IPS-NIHi7 (cell line): ENCODE results near the gene CDH8.
"Not testable (repeated sequence)": the region's sequence is repeated elsewhere in the genome, so short reads cannot be mapped to it uniquely, and the experiment has no call there.

Source experiments
- DNase-seq: peaks from one replicate; pipeline ENCODE4 v3.0.0; 2012; ENCODE audit warnings: mixed read lengths; ENCODE audit errors: extremely low spot score

CDH8 gene

DNA sequence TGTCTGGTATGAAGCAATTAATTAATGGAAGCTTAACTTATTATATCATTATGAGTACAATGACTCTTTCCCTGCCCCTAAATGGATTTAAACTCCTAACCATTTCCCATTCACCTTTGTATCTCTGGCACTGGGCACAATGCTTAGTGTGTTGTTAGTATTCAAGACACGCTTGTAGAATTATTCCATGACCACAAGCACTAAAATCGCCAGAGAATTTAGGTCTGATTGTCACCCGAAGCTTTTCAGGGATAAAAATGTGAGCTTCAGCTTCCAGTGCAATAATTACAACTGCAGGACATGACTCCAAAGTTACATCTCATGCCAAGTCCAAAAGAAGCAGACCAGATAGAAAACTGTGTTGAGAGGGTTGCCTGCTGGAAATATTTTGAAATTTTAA is 101.6 kb downstream of the CDH8 start:
- DNase-seq = no peak

DNA sequence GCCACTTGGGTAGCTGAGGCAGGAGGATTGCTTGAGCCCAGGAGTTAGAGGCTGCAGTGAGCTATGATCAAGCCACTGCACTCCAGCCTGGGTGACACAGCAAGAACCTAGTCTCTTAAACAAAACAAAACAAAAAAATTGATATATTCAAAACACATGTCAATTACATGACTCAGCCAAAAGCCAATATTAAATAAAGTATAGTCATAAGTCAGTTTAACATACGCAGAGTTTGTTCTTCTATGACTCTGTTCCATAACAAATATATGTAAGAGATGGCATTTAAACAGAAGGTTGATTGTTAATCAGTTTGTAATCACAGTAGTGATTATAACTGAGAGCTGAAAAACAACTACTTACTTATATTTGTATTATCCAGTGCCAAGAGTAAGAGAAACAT is 106.5 kb downstream of the CDH8 start:
- no peak for DNase-seq

DNA sequence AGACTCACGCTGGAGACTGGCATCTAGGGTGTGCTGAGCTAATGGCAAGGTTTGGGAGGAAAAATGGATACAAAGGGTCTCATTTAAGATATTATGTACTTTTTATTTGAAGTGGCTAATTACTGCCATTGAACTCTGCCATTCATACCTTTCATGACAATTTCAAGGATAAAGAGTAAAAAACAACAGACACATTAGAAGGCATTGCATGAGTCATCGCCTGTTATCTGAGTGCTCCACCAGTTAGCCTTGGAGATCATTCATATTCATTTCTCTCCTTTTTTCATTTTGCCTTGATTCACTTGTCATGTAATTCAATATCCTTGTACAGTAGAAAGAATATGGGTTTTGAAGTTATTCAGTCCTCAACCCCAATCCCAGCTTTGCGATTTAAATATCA is 109.5 kb downstream of the CDH8 start:
- DNase-seq = no peak

DNA sequence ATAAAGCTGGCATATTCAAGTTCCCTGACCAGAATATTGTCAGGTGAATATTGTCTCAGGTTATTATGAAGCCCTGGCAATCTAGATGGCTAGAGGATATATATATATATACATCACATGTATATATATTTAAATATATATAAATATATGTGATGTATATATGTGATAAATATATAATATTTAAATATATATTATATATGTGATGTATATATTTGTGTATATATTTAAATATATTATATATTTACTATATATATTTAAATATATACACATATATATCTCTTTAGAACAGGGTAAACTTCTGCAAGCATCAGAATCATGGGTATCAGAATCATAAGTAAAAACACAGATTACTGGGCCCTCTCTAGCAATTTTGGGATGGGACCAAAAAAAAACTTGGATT is 112.6 kb downstream of the CDH8 start:
- no peak for DNase-seq

DNA sequence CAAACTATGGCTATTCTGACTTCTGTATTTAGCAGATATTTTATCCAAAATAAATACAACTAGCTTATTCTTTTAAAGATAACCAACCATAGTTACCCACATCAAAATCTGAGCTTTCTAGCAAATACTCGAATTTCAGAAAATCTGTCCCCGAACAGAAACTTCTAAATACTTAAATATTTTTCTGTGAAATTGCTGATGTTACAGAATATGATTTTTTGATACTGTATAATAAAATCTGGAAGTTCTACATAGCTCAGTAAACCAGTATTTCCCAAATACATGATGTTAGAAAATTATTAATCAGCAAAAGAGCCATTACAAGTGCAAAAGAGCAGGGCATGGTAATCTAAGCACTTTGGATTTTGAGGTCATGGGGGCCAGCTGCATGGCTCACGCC is 114.9 kb downstream of the CDH8 start:
- DNase-seq = no peak

DNA sequence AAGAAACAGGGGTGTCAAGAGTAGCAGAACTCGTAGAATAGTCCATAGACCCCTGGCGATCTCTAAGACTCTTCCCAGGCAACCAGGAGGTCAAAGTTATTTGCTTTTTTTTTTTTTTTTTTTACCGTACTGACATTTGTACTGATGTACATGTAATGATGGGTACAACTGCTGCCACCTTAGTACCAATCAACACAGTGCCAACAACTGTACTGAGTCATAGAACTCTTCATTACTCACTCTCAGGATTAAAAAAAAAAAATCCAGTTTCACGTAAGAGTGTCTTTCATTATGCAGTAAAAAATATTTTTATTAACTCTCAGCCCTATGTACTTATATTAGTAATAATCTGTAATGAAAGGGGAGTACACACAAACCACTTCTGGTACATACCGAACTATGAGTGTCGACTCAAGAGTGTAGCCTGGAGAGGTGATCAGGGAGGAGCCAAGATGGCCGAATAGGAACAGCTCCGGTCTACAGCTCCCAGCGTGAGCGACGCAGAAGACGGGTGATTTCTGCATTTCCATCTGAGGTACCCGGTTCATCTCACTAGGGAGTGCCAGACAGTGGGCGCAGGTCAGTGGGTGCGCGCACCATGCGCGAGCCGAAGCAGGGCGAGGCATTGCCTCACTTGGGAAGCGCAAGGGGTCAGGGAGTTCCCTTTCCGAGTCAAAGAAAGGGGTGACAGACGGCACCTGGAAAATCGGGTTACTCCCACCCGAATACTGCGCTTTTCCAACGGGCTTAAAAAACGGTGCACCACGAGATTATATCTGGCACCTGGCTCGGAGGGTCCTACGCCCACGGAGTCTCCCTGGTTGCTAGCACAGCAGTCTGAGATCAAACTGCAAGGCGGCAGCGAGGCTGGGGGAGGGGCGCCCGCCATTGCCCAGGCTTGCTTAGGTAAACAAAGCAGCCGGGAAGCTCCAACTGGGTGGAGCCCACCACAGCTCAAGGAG is 118.1 kb downstream of the CDH8 start:
- DNase-seq = not testable (repeated sequence)

DNA sequence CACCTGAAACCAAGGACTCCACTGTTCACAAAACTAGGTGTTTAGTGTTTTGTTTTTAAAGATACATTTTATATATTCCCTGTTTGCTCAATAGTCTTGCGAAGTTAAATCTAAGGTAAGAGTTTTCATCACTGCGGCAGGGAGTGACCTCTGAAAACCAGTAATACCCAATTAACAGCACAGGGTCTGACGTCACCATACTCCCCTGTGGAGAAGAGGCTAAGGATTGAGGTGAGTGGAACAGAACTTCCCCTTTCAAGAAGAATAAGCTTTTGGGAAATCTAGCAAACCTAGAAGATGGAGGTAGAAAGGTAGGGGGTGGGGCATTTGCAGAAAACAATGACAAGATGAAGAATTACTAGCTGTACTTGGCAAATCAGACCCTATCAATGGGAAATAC is 120.7 kb downstream of the CDH8 start:
- no peak for DNase-seq

DNA sequence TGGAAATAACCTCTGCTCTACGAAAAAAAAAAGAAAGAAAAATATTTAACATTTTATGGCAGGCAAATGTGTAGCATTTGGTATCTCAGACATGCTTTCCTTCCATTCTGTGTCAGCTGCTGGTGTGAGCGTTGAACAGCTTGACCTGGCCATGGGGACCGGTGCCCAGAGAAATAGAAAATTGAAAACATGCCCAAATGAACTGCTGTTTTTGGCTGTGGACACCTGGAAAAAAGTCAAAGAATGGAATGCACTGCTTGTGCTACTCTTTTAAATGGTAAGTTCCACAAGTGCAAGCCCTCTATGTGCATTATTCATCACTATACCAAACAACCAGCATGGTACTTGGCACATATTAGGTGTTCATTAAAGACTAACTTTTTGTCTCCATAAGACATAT is 127.2 kb downstream of the CDH8 start:
- no peak for DNase-seq

DNA sequence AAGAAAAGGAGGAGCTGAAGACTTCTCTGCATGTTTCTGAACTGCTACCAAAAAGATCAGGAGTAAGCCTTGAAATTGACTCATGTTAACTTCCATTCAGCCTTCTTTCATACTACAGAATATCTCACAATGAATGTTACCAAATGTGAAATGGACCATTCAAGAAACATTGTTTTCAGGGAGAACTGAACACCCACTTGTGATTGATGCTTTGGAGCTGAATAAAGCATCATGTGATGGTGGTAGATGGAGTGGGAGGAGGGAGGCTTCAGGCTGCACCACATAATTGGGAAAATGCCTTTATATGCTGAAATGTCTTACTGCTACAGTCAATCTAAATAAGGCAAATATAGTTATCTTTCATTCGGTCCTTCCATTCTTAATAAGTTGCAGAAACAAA is 127.8 kb downstream of the CDH8 start:
- no peak for DNase-seq

DNA sequence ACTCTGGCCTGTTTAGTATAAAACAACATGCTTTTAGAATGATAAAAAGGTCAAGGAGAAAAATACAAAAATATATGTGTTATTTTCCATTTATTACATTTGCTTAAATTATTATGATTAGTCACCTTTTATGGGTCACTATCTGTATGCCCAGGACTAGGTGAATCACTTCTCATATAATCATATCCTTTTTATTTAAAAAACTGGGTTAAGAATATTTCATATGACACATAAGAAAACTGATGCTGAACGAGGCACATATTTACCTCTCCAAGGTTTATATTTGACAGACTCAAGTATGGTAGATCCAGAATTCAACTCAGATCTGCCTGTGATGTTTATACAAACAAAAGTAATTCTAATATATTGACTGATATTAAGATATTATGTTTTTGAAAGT is 134.5 kb downstream of the CDH8 start:
- DNase-seq = no peak

DNA sequence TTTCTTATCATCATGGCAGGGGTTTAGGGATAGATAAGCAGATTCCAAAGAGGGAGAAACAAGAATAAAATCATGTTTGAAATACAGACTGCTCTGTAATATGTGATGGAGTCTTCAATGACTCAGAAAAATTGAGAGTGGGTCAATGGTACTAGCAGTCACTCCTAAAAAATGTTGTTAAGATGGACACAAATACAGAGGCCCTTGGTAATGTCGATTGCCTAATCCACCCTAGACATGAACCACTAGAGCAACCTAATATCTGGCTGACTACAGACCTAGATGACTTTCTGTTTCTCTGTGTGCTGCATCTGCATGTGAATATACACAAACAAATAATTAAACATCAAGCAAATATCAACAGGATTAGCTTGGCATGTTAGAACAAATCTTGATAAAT is 135.8 kb downstream of the CDH8 start:
- DNase-seq = no peak

DNA sequence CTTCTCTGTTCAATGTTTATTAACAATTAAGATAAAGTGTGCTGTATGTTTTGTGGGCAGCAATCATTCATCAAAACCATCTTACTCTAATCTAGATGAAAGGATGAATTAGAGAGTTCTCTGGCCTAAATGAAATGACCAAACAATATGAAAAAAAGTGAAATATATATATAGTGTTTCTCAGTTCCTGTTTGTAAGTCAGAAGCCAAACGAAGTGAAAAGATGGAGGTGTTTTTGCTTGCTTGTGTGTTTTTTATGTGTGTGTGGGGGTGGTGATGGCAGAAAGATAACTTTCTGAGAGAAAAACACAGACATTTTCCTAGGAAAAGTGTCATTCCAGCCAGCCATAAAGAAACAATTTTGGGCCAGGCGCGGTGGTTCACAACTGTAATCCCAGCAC is 138.6 kb downstream of the CDH8 start:
- DNase-seq = no peak

DNA sequence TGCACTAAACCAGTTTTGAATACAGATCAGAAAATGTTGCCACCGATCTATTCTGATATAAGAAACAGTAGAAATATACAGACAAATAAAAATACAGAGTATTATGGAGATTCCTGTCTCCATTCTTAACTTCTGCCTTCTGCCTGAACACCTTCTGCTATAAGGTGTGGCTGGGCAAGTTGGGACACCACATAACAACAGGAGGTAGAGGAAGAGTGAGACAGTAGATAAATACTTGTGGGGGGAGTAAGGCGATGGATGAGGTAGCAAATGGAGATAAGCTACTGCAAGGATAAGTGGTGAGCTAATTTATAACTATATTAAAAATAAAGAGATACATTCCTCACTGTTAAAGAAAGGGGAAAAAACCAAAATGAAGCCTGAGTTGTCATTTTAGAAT is 143.7 kb downstream of the CDH8 start:
- DNase-seq = no peak

DNA sequence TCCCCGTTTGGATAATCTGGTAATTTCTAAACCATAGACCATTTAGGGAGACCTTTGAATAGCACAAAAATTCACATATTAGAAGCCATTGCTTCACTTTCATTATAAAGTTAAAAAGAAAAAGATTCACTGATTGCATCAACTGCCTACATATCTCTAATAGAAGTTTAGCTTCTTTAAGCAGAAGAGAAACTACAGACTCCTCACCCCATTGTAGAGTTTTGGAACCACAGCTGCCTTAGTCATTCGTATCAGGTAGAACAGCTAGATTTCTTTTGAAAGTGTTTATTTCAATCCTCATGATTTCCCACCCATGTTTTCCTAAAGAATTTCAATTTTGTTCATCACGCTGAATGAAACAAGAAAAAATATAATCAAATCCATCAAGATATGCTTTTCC is 144.8 kb downstream of the CDH8 start:
- no peak for DNase-seq

DNA sequence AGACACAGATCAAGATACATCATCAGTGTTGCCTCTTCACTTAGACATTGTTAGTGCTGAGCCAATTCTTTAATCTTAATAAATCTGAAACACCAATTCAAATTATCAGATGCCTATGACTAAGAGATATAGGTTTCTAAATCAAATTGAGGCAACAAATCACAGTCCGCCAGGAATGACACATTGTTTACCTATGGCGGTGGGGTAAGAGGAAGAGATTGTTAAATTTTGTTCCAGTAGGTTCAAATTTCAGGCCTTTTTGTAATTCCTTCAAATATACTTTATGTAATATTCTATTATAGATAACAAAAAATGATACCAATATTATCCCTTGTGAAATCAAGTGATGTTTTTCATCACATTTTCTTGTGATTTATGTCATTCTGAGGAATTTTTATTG is 145.9 kb downstream of the CDH8 start:
- no peak for DNase-seq

DNA sequence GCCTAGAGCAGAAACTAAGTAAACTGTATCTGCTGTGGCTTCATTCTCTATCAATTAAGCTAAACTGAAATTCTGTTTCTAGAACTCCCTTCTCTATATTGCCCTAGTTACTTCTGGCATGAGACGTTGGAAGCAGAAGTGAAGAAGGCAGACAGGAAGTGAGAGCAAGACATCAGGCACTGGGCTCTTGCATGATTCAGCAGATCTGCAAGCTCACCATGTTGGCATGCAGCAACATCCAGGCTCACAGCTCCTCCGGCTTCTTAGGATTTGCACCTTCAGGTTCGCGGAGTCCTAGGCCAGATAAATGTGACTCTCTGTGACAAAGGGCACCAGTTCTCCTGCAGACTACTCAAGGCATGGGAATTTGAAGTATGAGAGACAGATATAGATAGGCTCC is 148.3 kb downstream of the CDH8 start:
- DNase-seq = peak; percentile 22

DNA sequence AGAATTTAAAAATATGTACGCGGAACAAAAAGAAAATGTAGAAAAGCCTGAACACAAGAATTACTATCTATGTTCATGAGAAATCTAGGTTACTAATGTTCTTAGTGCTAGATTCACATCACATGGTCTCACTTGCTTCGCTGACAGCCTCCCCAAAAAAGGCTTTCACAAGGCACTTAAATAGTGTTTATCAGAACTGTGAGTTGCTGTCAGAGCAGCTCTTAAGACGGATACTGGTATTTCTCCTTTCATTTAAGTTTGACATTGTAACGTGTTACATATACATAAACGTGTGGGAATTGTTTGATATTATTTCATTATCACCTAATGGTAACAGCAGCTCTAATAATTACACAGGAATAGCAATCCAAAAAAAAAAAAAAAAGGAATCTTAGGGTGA is 150.9 kb downstream of the CDH8 start:
- no peak for DNase-seq

DNA sequence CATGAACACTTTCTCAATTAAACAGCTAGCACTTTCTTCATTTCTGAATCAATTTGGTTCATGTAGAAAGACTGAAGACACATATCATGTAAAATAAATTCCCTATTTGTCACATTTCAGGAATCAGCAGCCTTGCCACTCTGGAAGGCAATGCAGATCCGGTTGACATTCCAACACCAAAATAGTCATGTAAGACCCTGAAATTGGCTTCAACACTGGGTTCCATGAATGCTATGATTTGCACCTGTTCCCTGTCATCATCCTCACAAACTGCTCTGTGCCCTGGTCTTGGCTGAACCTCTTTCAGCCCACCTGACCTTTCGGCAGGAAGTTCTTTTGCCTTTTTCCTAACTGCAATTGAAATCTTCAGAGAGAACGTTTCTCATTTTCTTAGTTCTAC is 156.9 kb downstream of the CDH8 start:
- DNase-seq = no peak

DNA sequence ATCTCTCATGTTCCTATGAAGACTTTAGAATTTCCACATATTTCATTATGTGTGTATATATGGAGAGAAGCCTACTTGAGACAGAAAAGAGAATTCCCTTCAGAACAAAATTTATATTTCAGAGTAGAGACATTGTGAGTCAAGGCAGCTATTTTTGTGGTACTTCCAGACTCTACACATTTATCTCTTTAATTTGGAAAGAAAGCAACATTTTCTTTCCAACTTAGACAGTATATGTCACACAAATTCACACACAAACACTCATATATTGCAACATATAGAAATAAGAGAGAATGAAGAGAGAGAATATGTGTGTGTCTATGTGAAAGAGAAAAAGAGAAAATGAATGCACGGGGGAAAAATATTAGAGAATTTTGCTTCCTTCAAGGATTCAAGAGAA is 158.8 kb downstream of the CDH8 start:
- no peak for DNase-seq

DNA sequence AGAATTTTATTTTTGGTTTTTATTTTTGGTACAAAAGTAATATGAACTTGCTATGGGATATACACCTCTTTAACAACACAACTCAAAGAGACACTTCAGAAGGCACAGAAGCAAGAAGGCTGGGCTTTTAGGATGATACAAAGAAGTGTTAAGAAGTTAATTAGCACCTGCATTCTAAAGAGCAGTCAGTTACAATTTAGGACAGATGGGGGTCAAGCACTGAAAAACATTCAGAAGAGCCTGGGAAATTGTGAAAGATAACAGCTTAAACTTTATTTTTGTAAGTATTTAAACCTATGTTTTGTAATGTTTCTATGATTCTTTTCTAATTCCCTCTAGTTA is 163.5 kb downstream of the CDH8 start:
- DNase-seq = no peak

DNA sequence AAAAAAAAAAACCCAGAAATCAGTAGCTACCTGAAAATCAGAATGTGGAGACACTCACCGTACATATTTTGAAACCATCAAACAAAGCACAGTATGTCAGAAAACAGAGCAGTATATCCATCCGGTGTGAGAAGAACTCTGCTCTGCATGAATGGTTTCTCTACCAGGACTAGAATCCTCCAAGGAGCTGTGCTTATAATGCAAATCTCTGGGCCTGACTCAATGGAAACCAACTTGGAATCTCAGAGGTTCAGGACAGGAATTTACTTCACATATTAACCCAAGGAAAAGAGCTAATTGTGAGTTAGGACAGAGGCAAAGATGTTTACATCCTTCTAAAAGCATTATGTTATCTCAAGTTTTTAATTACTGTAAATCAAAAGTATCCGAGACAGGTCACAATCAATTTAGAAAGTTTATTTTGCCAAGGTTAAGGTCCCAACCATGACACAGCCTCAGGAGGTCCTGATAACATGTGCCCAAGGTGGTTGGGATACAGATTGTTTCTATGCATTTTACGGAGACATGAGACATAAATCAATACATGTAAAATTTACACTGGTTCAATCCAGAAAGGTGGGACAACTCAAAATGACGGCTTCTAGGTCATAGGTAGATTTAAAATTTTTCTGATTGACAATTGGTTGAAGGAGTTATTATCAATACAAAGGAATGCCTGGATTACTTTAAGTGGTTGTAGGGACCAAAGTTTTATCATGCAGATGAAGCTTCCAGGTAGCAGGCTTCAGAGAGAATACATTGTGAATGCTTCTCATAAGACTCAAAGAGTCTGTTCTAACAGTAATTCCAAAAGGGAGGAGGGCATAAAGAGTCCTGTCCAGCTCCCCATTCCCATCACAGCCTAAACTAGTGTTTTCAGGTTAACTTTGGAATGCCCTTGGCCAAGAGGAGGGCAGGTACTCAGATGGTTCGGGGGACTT is 164.1 kb downstream of the CDH8 start:
- DNase-seq = peak; percentile 23

DNA sequence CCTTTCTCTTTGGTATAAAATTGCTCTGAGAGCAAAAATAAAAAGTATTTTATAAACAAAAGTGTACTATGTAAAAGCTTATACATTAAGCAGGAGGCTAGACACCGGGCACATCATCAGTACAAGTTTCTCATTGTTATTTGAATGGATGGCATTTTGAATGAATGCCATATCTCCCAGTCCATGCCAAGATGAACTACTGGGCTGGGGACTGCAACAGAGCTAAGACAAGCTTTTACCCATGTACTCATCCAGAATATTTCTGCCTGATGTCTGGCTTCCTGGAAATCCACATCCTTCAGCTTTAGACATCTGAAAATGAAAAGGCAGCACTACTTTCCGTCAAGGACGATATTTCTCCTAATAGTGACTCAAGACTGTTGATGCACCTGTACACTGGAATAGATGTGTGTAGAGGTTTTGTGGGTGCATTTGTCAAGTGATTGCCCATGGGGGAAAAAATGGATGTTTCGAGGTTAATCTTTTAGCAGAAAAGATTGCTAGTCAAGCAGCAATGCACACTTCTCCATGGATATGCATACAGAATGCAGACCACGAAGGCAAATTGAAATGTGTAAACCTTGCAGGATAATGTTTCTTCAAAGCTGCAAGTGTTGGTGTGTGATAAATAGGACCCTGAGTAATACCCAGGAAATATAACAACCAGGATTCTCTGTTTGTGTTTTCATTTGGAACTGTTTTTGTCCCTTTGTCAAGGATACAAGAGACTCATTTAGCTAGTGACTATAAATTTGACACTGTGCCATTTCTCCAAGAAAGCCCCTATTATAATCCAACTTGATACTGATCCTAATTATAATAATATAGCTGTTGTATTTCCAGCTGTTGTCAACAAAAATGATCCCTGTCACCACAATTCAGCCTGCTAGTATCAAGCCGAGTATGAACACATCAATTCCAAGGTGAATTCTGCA is 173.8 kb downstream of the CDH8 start:
- DNase-seq = no peak
